Measurements from ENCODE around the gene PCDH15. TPM values are rescaled to one million over a fixed set of nuclear protein-coding genes. Genes with fewer than 3 reads are reported as not detected.
"Not testable (repeated sequence)": the region's sequence is repeated elsewhere in the genome, so short reads cannot be mapped to it uniquely, and the experiment has no call there.

The PCDH15 gene
- polyA plus RNA-seq, 6 donors from 2014 or later, result not detected

- no peak for ATAC-seq (ENCODE audit: low read depth in 2 of 2)
- peaks cover 0 to 4% (median 0%) of the 10 kb centered on the region in 7 donors for H3K9me3 Mint-ChIP-seq
- no peak overlapping the region for H3K27ac Mint-ChIP-seq
- H3K27me3 Mint-ChIP-seq, result no peaks in the 10 kb centered on the region
- H3K4me1 Mint-ChIP-seq, result no peaks in the 10 kb centered on the region
- no peak for DNase-seq
- no peak overlapping the region for H3K4me3 Mint-ChIP-seq
- H3K36me3 Mint-ChIP-seq, result no peaks in the 10 kb centered on the region
These were observed 316.8 kb downstream of the PCDH15 start for GRCh38 chr10:54484186-54484585.

- H3K27me3 Mint-ChIP-seq, result no peaks in the 10 kb centered on the region
- no peak overlapping the region for H3K27ac Mint-ChIP-seq
- no peaks in the 10 kb centered on the region for H3K36me3 Mint-ChIP-seq
- ATAC-seq (ENCODE audit: low read depth in 2 of 2) (no peak), DNase-seq (no peak)
- peaks cover 0 to 9% (median 0%) of the 10 kb centered on the region in 7 donors for H3K9me3 Mint-ChIP-seq
- no peak overlapping the region for H3K4me3 Mint-ChIP-seq
- H3K4me1 Mint-ChIP-seq, result no peaks in the 10 kb centered on the region
These were observed 322.4 kb downstream of the PCDH15 start for GRCh38 chr10:54478601-54479000.

- Mint-ChIP-seq H3K9me3 (peaks cover 0 to 8% (median 0%) of the 10 kb centered on the region in 7 donors), H3K4me3 (no peak overlapping the region), H3K4me1 (no peaks in the 10 kb centered on the region), H3K27ac (no peak overlapping the region), H3K27me3 (no peaks in the 10 kb centered on the region), H3K36me3 (no peaks in the 10 kb centered on the region)
- ATAC-seq (ENCODE audit: low read depth in 2 of 2) (no peak), DNase-seq (no peak)
These were observed 323.3 kb downstream of the PCDH15 start for GRCh38 chr10:54477738-54478137.

- Mint-ChIP-seq H3K4me3 (no peak overlapping the region), H3K27ac (no peak overlapping the region), H3K36me3 (no peaks in the 10 kb centered on the region), H3K4me1 (no peaks in the 10 kb centered on the region), H3K27me3 (no peaks in the 10 kb centered on the region), H3K9me3 (peaks cover 0 to 3% (median 0%) of the 10 kb centered on the region in 7 donors)
- no peak for DNase-seq
- ATAC-seq (ENCODE audit: low read depth in 2 of 2), result no peak
These were observed 330.8 kb downstream of the PCDH15 start for GRCh38 chr10:54470324-54470631.

- DNase-seq (no peak), ATAC-seq (ENCODE audit: low read depth in 2 of 2) (no peak)
- H3K36me3 Mint-ChIP-seq, result no peaks in the 10 kb centered on the region
- H3K27me3 Mint-ChIP-seq, result no peaks in the 10 kb centered on the region
- no peak overlapping the region for H3K27ac Mint-ChIP-seq
- peaks cover 0 to 4% (median 0%) of the 10 kb centered on the region in 7 donors for H3K9me3 Mint-ChIP-seq
- H3K4me3 Mint-ChIP-seq, result no peak overlapping the region
- H3K4me1 Mint-ChIP-seq, result no peaks in the 10 kb centered on the region
These were observed 331.3 kb downstream of the PCDH15 start for GRCh38 chr10:54469587-54470323.

- DNase-seq, result no peak
- no peak overlapping the region for H3K4me3 Mint-ChIP-seq
- no peaks in the 10 kb centered on the region for H3K27me3 Mint-ChIP-seq
- peaks cover 0 to 6% (median 5%) of the 10 kb centered on the region in 7 donors for H3K9me3 Mint-ChIP-seq
- no peak overlapping the region for H3K27ac Mint-ChIP-seq
- H3K36me3 Mint-ChIP-seq, result no peaks in the 10 kb centered on the region
- H3K4me1 Mint-ChIP-seq, result no peaks in the 10 kb centered on the region
- ATAC-seq (ENCODE audit: low read depth in 2 of 2), result no peak
These were observed 346.8 kb downstream of the PCDH15 start for GRCh38 chr10:54454271-54454670.

GRCh38 chr10:54449056-54449455 is 352.0 kb downstream of the PCDH15 start:
- no peaks in the 10 kb centered on the region for H3K36me3 Mint-ChIP-seq
- H3K27ac Mint-ChIP-seq, result no peak overlapping the region
- no peaks in the 10 kb centered on the region for H3K4me1 Mint-ChIP-seq
- no peak for ATAC-seq (ENCODE audit: low read depth in 2 of 2)
- no peak overlapping the region for H3K4me3 Mint-ChIP-seq
- DNase-seq, result no peak
- no peaks in the 10 kb centered on the region for H3K9me3 Mint-ChIP-seq
- no peaks in the 10 kb centered on the region for H3K27me3 Mint-ChIP-seq

GRCh38 chr10:54444170-54444569 is 356.9 kb downstream of the PCDH15 start:
- H3K27me3 Mint-ChIP-seq, result no peaks in the 10 kb centered on the region
- no peaks in the 10 kb centered on the region for H3K4me1 Mint-ChIP-seq
- no peaks in the 10 kb centered on the region for H3K36me3 Mint-ChIP-seq
- H3K27ac Mint-ChIP-seq, result no peak overlapping the region
- no peak for ATAC-seq (ENCODE audit: low read depth in 2 of 2)
- no peak for DNase-seq
- H3K9me3 Mint-ChIP-seq, result no peaks in the 10 kb centered on the region
- H3K4me3 Mint-ChIP-seq, result no peak overlapping the region

GRCh38 chr10:54441275-54441674 is 359.8 kb downstream of the PCDH15 start:
- H3K4me3 Mint-ChIP-seq, result no peak overlapping the region
- no peak for ATAC-seq (ENCODE audit: low read depth in 2 of 2)
- no peaks in the 10 kb centered on the region for H3K36me3 Mint-ChIP-seq
- H3K27ac Mint-ChIP-seq, result no peak overlapping the region
- H3K4me1 Mint-ChIP-seq, result no peaks in the 10 kb centered on the region
- H3K27me3 Mint-ChIP-seq, result no peaks in the 10 kb centered on the region
- DNase-seq, result no peak
- no peaks in the 10 kb centered on the region for H3K9me3 Mint-ChIP-seq

- Mint-ChIP-seq H3K36me3 (no peaks in the 10 kb centered on the region), H3K27ac (no peak overlapping the region), H3K27me3 (no peaks in the 10 kb centered on the region), H3K9me3 (peaks cover 0 to 5% (median 0%) of the 10 kb centered on the region in 7 donors), H3K4me1 (no peaks in the 10 kb centered on the region), H3K4me3 (no peak overlapping the region)
- ATAC-seq (ENCODE audit: low read depth in 2 of 2), result no peak
- no peak for DNase-seq
These were observed 366.2 kb downstream of the PCDH15 start for GRCh38 chr10:54434782-54435181.

GRCh38 chr10:54415483-54415882 is 385.5 kb downstream of the PCDH15 start:
- H3K27ac Mint-ChIP-seq, result no peak overlapping the region
- no peak for ATAC-seq (ENCODE audit: low read depth in 2 of 2)

GRCh38 chr10:54402576-54402975 is 398.5 kb downstream of the PCDH15 start:
- Mint-ChIP-seq H3K27ac (no peak overlapping the region), H3K4me3 (no peak overlapping the region), H3K36me3 (no peaks in the 10 kb centered on the region), H3K9me3 (peaks cover 0 to 1% (median 0%) of the 10 kb centered on the region in 7 donors), H3K4me1 (no peaks in the 10 kb centered on the region), H3K27me3 (no peaks in the 10 kb centered on the region)
- DNase-seq (no peak), ATAC-seq (ENCODE audit: low read depth in 2 of 2) (no peak)

More at GRCh38 chr10:54415483-54415882, 385.5 kb downstream of the PCDH15 start:
- no peaks in the 10 kb centered on the region for H3K36me3 Mint-ChIP-seq
- H3K27me3 Mint-ChIP-seq, result no peaks in the 10 kb centered on the region
- peaks cover 0 to 12% (median 1%) of the 10 kb centered on the region in 7 donors for H3K9me3 Mint-ChIP-seq
- no peak for DNase-seq
- H3K4me1 Mint-ChIP-seq, result no peaks in the 10 kb centered on the region
- H3K4me3 Mint-ChIP-seq, result no peak overlapping the region

- Mint-ChIP-seq H3K27ac (no peak overlapping the region), H3K4me1 (no peaks in the 10 kb centered on the region), H3K36me3 (no peaks in the 10 kb centered on the region), H3K4me3 (no peak overlapping the region), H3K27me3 (no peaks in the 10 kb centered on the region), H3K9me3 (peaks cover 2 to 9% (median 4%) of the 10 kb centered on the region in 7 donors)
- DNase-seq, result no peak
- no peak for ATAC-seq (ENCODE audit: low read depth in 2 of 2)
These were observed 405.0 kb downstream of the PCDH15 start for GRCh38 chr10:54396031-54396430.

- H3K4me1 Mint-ChIP-seq; H3K9me3 Mint-ChIP-seq; ATAC-seq (ENCODE audit: low read depth in 2 of 2); H3K27me3 Mint-ChIP-seq; DNase-seq; H3K27ac Mint-ChIP-seq; H3K36me3 Mint-ChIP-seq; H3K4me3 Mint-ChIP-seq: not testable (repeated sequence)
These were observed 406.4 kb downstream of the PCDH15 start for GRCh38 chr10:54394598-54394997.

GRCh38 chr10:54372179-54372578 is 428.9 kb downstream of the PCDH15 start:
- H3K4me3 Mint-ChIP-seq, result no peak overlapping the region

More at GRCh38 chr10:54372179-54372578, 428.9 kb downstream of the PCDH15 start:
- DNase-seq (no peak), ATAC-seq (ENCODE audit: low read depth in 2 of 2) (no peak)
- no peaks in the 10 kb centered on the region for H3K36me3 Mint-ChIP-seq
- no peaks in the 10 kb centered on the region for H3K27me3 Mint-ChIP-seq
- no peaks in the 10 kb centered on the region for H3K4me1 Mint-ChIP-seq
- H3K27ac Mint-ChIP-seq, result no peak overlapping the region
- no peaks in the 10 kb centered on the region for H3K9me3 Mint-ChIP-seq
